ENCODE data around the gene RIC1.
"Not testable (repeated sequence)": the region's sequence is repeated elsewhere in the genome, so short reads cannot be mapped to it uniquely, and the experiment has no call there.

Gene RIC1

GRCh38 chr9:5778805-5779204 is 149.9 kb downstream of the RIC1 start:
- TF ChIP-seq CTCF (conservative IDR thresholded peaks at IDR 0.05; ENCODE audit: low read depth, low read length), result no peak
- no peaks in the 10 kb centered on the region for H4K20me1 ChIP-seq (ENCODE audit: insufficient read depth)
- H3K27me3 ChIP-seq (ENCODE audit: insufficient read depth, low read depth), result no peaks in the 10 kb centered on the region
- H3K4me2 ChIP-seq, result no peak overlapping the region
- H3K36me3 ChIP-seq (ENCODE audit: insufficient read depth), result no peaks in the 10 kb centered on the region; the same call in 1 of the 2 replicates
- no peak overlapping the region for H3K9ac ChIP-seq
- peaks cover 36% of the 10 kb centered on the region for H3K4me1 ChIP-seq (ENCODE audit: low read depth, poor library complexity, severe bottlenecking)
- H3K79me2 ChIP-seq (ENCODE audit: insufficient read depth, low read depth), result no peaks in the 10 kb centered on the region
- no peak overlapping the region for H3K4me3 ChIP-seq (IDR thresholded peaks at IDR 0.05; ENCODE audit: insufficient read depth, low read depth, low read length)
- H3K27ac ChIP-seq, result no peak overlapping the region
- H2AFZ ChIP-seq (ENCODE audit: low read depth), result no peak overlapping the region

- H3K27me3 ChIP-seq (ENCODE audit: insufficient read depth, low read depth); H2AFZ ChIP-seq (ENCODE audit: low read depth): not testable (repeated sequence)
- peaks cover 26% of the 10 kb centered on the region for H3K4me1 ChIP-seq (ENCODE audit: low read depth, poor library complexity, severe bottlenecking)
These were observed 150.9 kb downstream of the RIC1 start for GRCh38 chr9:5779705-5780218.

GRCh38 chr9:5783420-5783819 is 154.5 kb downstream of the RIC1 start:
- not testable (repeated sequence) for H4K20me1 ChIP-seq (ENCODE audit: insufficient read depth); H3K4me1 ChIP-seq (ENCODE audit: low read depth, poor library complexity, severe bottlenecking); H3K36me3 ChIP-seq (ENCODE audit: insufficient read depth); H3K27ac ChIP-seq; H3K27me3 ChIP-seq (ENCODE audit: insufficient read depth, low read depth); H3K9ac ChIP-seq; H3K4me3 ChIP-seq (IDR thresholded peaks at IDR 0.05; ENCODE audit: insufficient read depth, low read depth, low read length); H2AFZ ChIP-seq (ENCODE audit: low read depth); H3K79me2 ChIP-seq (ENCODE audit: insufficient read depth, low read depth); H3K4me2 ChIP-seq

More at GRCh38 chr9:5779705-5780218, 150.9 kb downstream of the RIC1 start:
- not testable (repeated sequence) for H3K27ac ChIP-seq; H3K4me3 ChIP-seq (IDR thresholded peaks at IDR 0.05; ENCODE audit: insufficient read depth, low read depth, low read length); H3K4me2 ChIP-seq; H3K36me3 ChIP-seq (ENCODE audit: insufficient read depth); H3K9ac ChIP-seq; H3K79me2 ChIP-seq (ENCODE audit: insufficient read depth, low read depth); H4K20me1 ChIP-seq (ENCODE audit: insufficient read depth)

GRCh38 chr9:5783982-5784381 is 155.1 kb downstream of the RIC1 start:
- no peak overlapping the region for H3K4me3 ChIP-seq (IDR thresholded peaks at IDR 0.05; ENCODE audit: insufficient read depth, low read depth, low read length)
- no peak overlapping the region for H3K27ac ChIP-seq
- H3K9ac ChIP-seq, result no peak overlapping the region
- H3K4me2 ChIP-seq, result no peak overlapping the region
- H3K27me3 ChIP-seq (ENCODE audit: insufficient read depth, low read depth), result no peaks in the 10 kb centered on the region
- peaks cover 7% of the 10 kb centered on the region; the same call in 1 of the 2 replicates for H3K36me3 ChIP-seq (ENCODE audit: insufficient read depth)
- 0 out of 2 replicates have a peak, but pooled peaks cover 3% of the 10 kb centered on the region for H3K79me2 ChIP-seq (ENCODE audit: insufficient read depth, low read depth)
- no peak overlapping the region for H2AFZ ChIP-seq (ENCODE audit: low read depth)
- H3K4me1 ChIP-seq (ENCODE audit: low read depth, poor library complexity, severe bottlenecking), result no peaks in the 10 kb centered on the region
- TF ChIP-seq CTCF (conservative IDR thresholded peaks at IDR 0.05; ENCODE audit: low read depth, low read length), result no peak
- H4K20me1 ChIP-seq (ENCODE audit: insufficient read depth), result no peaks in the 10 kb centered on the region

GRCh38 chr9:5784526-5785315 is 155.8 kb downstream of the RIC1 start:
- no peak overlapping the region for H3K27ac ChIP-seq
- no peak for TF ChIP-seq CTCF (conservative IDR thresholded peaks at IDR 0.05; ENCODE audit: low read depth, low read length)
- peaks cover 7% of the 10 kb centered on the region; the same call in 1 of the 2 replicates for H3K36me3 ChIP-seq (ENCODE audit: insufficient read depth)
- no peaks in the 10 kb centered on the region for H3K4me1 ChIP-seq (ENCODE audit: low read depth, poor library complexity, severe bottlenecking)
- H4K20me1 ChIP-seq (ENCODE audit: insufficient read depth), result no peaks in the 10 kb centered on the region
- H3K9ac ChIP-seq, result no peak overlapping the region
- no peaks in the 10 kb centered on the region for H3K27me3 ChIP-seq (ENCODE audit: insufficient read depth, low read depth)
- no peak overlapping the region for H2AFZ ChIP-seq (ENCODE audit: low read depth)
- no peak overlapping the region for H3K4me3 ChIP-seq (IDR thresholded peaks at IDR 0.05; ENCODE audit: insufficient read depth, low read depth, low read length)
- 0 out of 2 replicates have a peak, but pooled peaks cover 5% of the 10 kb centered on the region for H3K79me2 ChIP-seq (ENCODE audit: insufficient read depth, low read depth)
- no peak overlapping the region for H3K4me2 ChIP-seq

Data from KMS-11 (cell line).